ENCODE results near the gene CA9. TPM values are rescaled to one million over a fixed set of nuclear protein-coding genes. Genes with fewer than 3 reads are reported as not detected.

The CA9 gene
- total RNA-seq, 1 experiment from 2014 or later, result 8.5 TPM

DNA sequence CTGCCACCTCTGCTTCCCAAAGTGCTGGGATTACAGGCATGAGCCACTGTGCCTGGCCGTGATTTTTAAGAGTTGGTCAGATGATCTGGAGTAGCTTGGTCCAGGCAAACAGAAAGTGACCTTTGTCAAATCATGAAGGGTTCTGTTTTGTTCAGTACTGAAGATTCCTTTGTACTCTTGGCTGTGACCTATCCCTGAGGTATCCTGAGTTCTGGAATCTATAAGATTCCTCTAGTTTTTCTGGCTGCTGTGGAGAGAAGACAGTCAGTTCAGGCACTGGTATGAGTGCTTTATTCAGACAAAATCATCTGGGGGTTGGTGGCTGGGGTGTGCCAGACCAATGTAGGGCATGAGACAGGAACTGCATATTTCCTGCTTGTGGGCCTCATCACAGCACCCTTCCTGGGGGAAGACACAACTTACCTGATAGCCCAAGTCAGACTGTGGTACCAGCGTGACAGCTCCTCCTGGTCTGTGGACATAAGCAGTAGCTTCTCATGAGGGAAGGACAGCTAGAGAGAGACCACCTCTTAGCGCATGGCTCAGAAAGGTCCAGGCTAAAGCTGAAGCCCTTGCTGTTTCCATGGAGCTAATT lies 11.9 kb upstream of the CA9 start (continued):
- no peak for TF ChIP-seq SRF (IDR thresholded peaks at IDR 0.05; ENCODE audit: low read depth)
- no peak for TF ChIP-seq EGR1 (IDR thresholded peaks at IDR 0.05; ENCODE audit: low read depth)
- TF ChIP-seq, protein P1, sequence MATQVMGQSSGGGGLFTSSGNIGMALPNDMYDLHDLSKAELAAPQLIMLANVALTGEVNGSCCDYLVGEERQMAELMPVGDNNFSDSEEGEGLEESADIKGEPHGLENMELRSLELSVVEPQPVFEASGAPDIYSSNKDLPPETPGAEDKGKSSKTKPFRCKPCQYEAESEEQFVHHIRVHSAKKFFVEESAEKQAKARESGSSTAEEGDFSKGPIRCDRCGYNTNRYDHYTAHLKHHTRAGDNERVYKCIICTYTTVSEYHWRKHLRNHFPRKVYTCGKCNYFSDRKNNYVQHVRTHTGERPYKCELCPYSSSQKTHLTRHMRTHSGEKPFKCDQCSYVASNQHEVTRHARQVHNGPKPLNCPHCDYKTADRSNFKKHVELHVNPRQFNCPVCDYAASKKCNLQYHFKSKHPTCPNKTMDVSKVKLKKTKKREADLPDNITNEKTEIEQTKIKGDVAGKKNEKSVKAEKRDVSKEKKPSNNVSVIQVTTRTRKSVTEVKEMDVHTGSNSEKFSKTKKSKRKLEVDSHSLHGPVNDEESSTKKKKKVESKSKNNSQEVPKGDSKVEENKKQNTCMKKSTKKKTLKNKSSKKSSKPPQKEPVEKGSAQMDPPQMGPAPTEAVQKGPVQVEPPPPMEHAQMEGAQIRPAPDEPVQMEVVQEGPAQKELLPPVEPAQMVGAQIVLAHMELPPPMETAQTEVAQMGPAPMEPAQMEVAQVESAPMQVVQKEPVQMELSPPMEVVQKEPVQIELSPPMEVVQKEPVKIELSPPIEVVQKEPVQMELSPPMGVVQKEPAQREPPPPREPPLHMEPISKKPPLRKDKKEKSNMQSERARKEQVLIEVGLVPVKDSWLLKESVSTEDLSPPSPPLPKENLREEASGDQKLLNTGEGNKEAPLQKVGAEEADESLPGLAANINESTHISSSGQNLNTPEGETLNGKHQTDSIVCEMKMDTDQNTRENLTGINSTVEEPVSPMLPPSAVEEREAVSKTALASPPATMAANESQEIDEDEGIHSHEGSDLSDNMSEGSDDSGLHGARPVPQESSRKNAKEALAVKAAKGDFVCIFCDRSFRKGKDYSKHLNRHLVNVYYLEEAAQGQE (IDR thresholded peaks at IDR 0.05; ENCODE audit: low read depth), result no peak
- TF ChIP-seq, protein P2, sequence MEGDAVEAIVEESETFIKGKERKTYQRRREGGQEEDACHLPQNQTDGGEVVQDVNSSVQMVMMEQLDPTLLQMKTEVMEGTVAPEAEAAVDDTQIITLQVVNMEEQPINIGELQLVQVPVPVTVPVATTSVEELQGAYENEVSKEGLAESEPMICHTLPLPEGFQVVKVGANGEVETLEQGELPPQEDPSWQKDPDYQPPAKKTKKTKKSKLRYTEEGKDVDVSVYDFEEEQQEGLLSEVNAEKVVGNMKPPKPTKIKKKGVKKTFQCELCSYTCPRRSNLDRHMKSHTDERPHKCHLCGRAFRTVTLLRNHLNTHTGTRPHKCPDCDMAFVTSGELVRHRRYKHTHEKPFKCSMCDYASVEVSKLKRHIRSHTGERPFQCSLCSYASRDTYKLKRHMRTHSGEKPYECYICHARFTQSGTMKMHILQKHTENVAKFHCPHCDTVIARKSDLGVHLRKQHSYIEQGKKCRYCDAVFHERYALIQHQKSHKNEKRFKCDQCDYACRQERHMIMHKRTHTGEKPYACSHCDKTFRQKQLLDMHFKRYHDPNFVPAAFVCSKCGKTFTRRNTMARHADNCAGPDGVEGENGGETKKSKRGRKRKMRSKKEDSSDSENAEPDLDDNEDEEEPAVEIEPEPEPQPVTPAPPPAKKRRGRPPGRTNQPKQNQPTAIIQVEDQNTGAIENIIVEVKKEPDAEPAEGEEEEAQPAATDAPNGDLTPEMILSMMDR (IDR thresholded peaks at IDR 0.05 in 2 of 3, conservative IDR thresholded peaks at IDR 0.05 in 1 of 3; ENCODE audit: borderline replicate concordance in 1 of 3, insufficient read depth in 1 of 3, low read depth in 2 of 3, low read length in 2 of 3), result no peak
- no peak for TF ChIP-seq SIN3A (IDR thresholded peaks at IDR 0.05; ENCODE audit: low read depth)

DNA sequence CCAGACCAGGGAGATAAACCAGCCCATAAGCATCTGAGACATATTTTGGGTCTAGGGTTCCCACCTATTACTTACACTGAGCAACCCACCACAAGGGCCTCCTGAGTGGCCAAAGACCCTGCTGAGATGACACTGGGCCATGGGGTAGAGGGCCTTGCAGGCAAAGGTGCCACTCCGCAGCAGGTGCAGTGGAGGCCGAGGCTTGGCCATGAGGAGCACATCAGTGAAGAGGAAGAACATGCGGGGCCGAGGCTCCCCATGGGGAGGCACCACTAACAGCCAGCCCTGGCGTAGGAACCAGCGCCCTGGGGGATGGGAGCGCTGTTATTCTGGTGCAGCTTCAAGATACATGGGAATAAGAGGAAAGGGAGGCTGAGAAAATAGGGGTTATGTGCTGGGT lies 11.3 kb upstream of the CA9 start:
- H3K27me3 ChIP-seq (ENCODE audit: insufficient read depth, low read length), result no peaks in the 10 kb centered on the region
- H3K9ac ChIP-seq (ENCODE audit: low read length), result no peak overlapping the region
- H3K79me2 ChIP-seq (ENCODE audit: insufficient read depth, low read length), result peaks cover 28% of the 10 kb centered on the region; the same call in 1 of the 2 replicates
- H3K27ac ChIP-seq (ENCODE audit: low read depth, low read length), result peak overlapping the region; percentile 33; the same call in 1 of the 2 replicates
- H3K36me3 ChIP-seq (ENCODE audit: control insufficient read depth in 1 of 2, insufficient read depth in 2 of 2, low read length in 2 of 2), result peaks cover 6 to 27% of the 10 kb centered on the region in 2 experiments; a peak in 3 of 4 replicates
- CTCF ChIA-PET, result interaction anchor here (2.4 to 3.2 kb wide), 2 partner anchors 34 to 69 kb away, joined by 20 to 33 read pairs; partner anchors contain the start of genes CREB3 and TLN1
- no peaks in the 10 kb centered on the region for H4K20me1 ChIP-seq (ENCODE audit: insufficient read depth)
- DNase-seq (ENCODE audit: low read depth, low spot score), result no peak
- H3K4me2 ChIP-seq (ENCODE audit: low read length), result no peak overlapping the region
- no peak overlapping the region for H2AFZ ChIP-seq (ENCODE audit: low read depth, low read length, poor library complexity, severe bottlenecking)
- H3K4me1 ChIP-seq (ENCODE audit: control insufficient read depth in 1 of 2, insufficient read depth in 2 of 2, low read length in 2 of 2), result peaks cover 19 to 59% of the 10 kb centered on the region in 2 experiments; a peak in 3 of 4 replicates
- ATAC-seq, result no peak
- POLR2A ChIA-PET, result no interaction called here
- no TSS peak for BruUV-seq (replicated peaks)
- RAD21 ChIA-PET (ENCODE audit: low non-redundant PET in 1 of 2, low total read pairs in 2 of 2, uncharacterized antibody in 2 of 2, unreplicated experiment in 2 of 2), result no interaction called here
- intact Hi-C loops (cut with micrococcal nuclease), result no loop called here
- H3K9me3 ChIP-seq (ENCODE audit: control insufficient read depth in 1 of 2, insufficient read depth in 1 of 2, low read depth in 1 of 2, low read length in 2 of 2), result no peaks in the 10 kb centered on the region
- H3K9me2 ChIP-seq (ENCODE audit: insufficient read depth), result no peaks in the 10 kb centered on the region
- H3K4me3 ChIP-seq (replicated peaks in 1 of 2; ENCODE audit: low read depth in 1 of 2, low read length in 2 of 2), result no peak overlapping the region
- no peak for TF ChIP-seq CBX3 (IDR thresholded peaks at IDR 0.05; ENCODE audit: low read depth)
- TF ChIP-seq CEBPB (IDR thresholded peaks at IDR 0.05; ENCODE audit: low read depth), result no peak
- TF ChIP-seq YY1 (IDR thresholded peaks at IDR 0.05; ENCODE audit: extremely low read depth, insufficient replicate concordance, low read depth, low read length), result no peak
- TF ChIP-seq, protein P3, sequence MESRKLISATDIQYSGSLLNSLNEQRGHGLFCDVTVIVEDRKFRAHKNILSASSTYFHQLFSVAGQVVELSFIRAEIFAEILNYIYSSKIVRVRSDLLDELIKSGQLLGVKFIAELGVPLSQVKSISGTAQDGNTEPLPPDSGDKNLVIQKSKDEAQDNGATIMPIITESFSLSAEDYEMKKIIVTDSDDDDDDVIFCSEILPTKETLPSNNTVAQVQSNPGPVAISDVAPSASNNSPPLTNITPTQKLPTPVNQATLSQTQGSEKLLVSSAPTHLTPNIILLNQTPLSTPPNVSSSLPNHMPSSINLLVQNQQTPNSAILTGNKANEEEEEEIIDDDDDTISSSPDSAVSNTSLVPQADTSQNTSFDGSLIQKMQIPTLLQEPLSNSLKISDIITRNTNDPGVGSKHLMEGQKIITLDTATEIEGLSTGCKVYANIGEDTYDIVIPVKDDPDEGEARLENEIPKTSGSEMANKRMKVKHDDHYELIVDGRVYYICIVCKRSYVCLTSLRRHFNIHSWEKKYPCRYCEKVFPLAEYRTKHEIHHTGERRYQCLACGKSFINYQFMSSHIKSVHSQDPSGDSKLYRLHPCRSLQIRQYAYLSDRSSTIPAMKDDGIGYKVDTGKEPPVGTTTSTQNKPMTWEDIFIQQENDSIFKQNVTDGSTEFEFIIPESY (IDR thresholded peaks at IDR 0.05; ENCODE audit: extremely low read depth, insufficient replicate concordance, low read length), result no peak
- TF ChIP-seq, protein P1 (IDR thresholded peaks at IDR 0.05; ENCODE audit: low read depth), result no peak
- TF ChIP-seq ZNF274 (IDR thresholded peaks at IDR 0.05; ENCODE audit: low read depth, low read length), result no peak
- TF ChIP-seq RAD21 (IDR thresholded peaks at IDR 0.05; ENCODE audit: low read depth), result no peak
- TF ChIP-seq JUND (IDR thresholded peaks at IDR 0.05), result no peak
- TF ChIP-seq FOSL1 (IDR thresholded peaks at IDR 0.05; ENCODE audit: low read depth), result no peak

Data from HCT116 (cell line).